K562 (cell line): ENCODE data around the gene DHX40. TPM values are rescaled to one million over a fixed set of nuclear protein-coding genes. Genes with fewer than 3 reads are reported as not detected.

ENCODE experiments used
- CAMTA2 ChIP-seq: fragments of 250-450 bp; sonication (Bioruptor Pico); conservative IDR thresholded peaks from 2 replicates; pipeline ENCODE4 v1.5.1; 2022
- CBX1 ChIP-seq: sonication (generic); IDR thresholded peaks from 2 replicates; pipeline ENCODE4 v1.6.1; 2016; ENCODE audit warnings: antibody characterized with exemption, low read depth, mild to moderate bottlenecking
- CBX3 ChIP-seq, 2 experiments: IDR thresholded peaks; 1 replicate in 1 of 2; 2 replicates in 1 of 2; pipeline ENCODE4 v1.6.1; 2012; ENCODE audit warnings: inconsistent platforms in 2 of 2, low read length in 2 of 2, borderline replicate concordance in 1 of 2, control low read depth in 1 of 2
- CHAMP1 ChIP-seq: fragments of 450-650 bp; IDR thresholded peaks from 2 replicates; pipeline ENCODE4 v1.6.1; 2016; ENCODE audit warnings: mild to moderate bottlenecking
- FOXP1 ChIP-seq: sonication (generic); formaldehyde crosslinking; IDR thresholded peaks from 2 replicates; pipeline ENCODE4 v1.8.0; 2022; ENCODE audit warnings: mild to moderate bottlenecking, missing genetic modification reagents
- GATAD2B ChIP-seq: fragments of 450-650 bp; IDR thresholded peaks from 2 replicates; pipeline ENCODE4 v1.6.1; 2017; ENCODE audit warnings: mild to moderate bottlenecking, borderline replicate concordance
- HIVEP1 ChIP-seq: fragments of 250-450 bp; sonication (Bioruptor Pico); IDR thresholded peaks from 2 replicates; pipeline ENCODE4 v1.4.0; 2020; ENCODE audit warnings: mild to moderate bottlenecking
- JUND ChIP-seq, 2 experiments: IDR thresholded peaks; 2 replicates in 1 of 2; 3 replicates in 1 of 2; pipeline ENCODE4 v1.6.1; 2011; ENCODE audit warnings: borderline replicate concordance in 2 of 2, low read depth in 2 of 2, low read length in 2 of 2, improper control_type of control experiment in 1 of 2, missing biosample characterization in 1 of 2, missing genetic modification characterization in 1 of 2, missing genetic modification reagents in 1 of 2
- L3MBTL2 ChIP-seq: fragments of 450-650 bp; IDR thresholded peaks from 2 replicates; pipeline ENCODE4 v1.6.1; 2016; ENCODE audit warnings: mild to moderate bottlenecking, moderate library complexity
- MAFF ChIP-seq: IDR thresholded peaks from 2 replicates; pipeline ENCODE4 v1.6.1; 2012; ENCODE audit warnings: low read length, improper control_type of control experiment
- MITF ChIP-seq: IDR thresholded peaks from 2 replicates; pipeline ENCODE4 v1.6.1; 2014; ENCODE audit warnings: antibody characterized with exemption
- MTA3 ChIP-seq: fragments of 450-650 bp; formaldehyde crosslinking; IDR thresholded peaks from 2 replicates; pipeline ENCODE4 v1.6.1; 2017; ENCODE audit warnings: mild to moderate bottlenecking, borderline replicate concordance
- POLR2G ChIP-seq: fragments of 200-400 bp; formaldehyde crosslinking; IDR thresholded peaks from 2 replicates; pipeline ENCODE4 v1.6.1; 2017; ENCODE audit warnings: low read depth, mild to moderate bottlenecking, antibody characterized with exemption, low read length, moderate library complexity
- RERE ChIP-seq: sonication (generic); formaldehyde crosslinking; IDR thresholded peaks from 2 replicates; pipeline ENCODE4 v1.8.0; 2023; ENCODE audit warnings: missing genetic modification reagents, mild to moderate bottlenecking, borderline replicate concordance
- SMARCA5 ChIP-seq: fragments of 450-650 bp; IDR thresholded peaks from 2 replicates; pipeline ENCODE4 v1.6.1; 2016
- SUPT5H ChIP-seq: fragments of 450-650 bp; IDR thresholded peaks from 2 replicates; pipeline ENCODE4 v1.6.1; 2016
- TEAD4 ChIP-seq, 2 experiments: sonication (generic) in 1 of 2; formaldehyde crosslinking in 1 of 2; IDR thresholded peaks; 2 replicates each; pipeline versions ENCODE4 v1.6.1 to v1.8.0; 2012 to 2022; ENCODE audit warnings: borderline replicate concordance in 1 of 2, inconsistent platforms in 1 of 2, low read length in 1 of 2, mild to moderate bottlenecking in 1 of 2, missing genetic modification reagents in 1 of 2
- ZFP1 ChIP-seq: fragments of 450-650 bp; formaldehyde crosslinking; IDR thresholded peaks from 2 replicates; pipeline ENCODE4 v1.4.0; 2020; ENCODE audit warnings: mild to moderate bottlenecking, mixed read lengths
- ZKSCAN8 ChIP-seq: fragments of 200-800 bp; sonication (Bioruptor generic); IDR thresholded peaks from 2 replicates; pipeline ENCODE4 v1.6.1; 2016; ENCODE audit warnings: missing genetic modification characterization, missing compliant biosample characterization
- ZNF253 ChIP-seq: fragments of 250-450 bp; sonication (Bioruptor Pico); conservative IDR thresholded peaks from 2 replicates; pipeline ENCODE4 v1.6.1; 2021; ENCODE audit warnings: mild to moderate bottlenecking
- polyA plus RNA-seq, 8 experiments: library from polyadenylated mRNA; depleted of rRNA in 4 of 8; stranded (reverse) in 5 of 8; unstranded in 3 of 8; fragments of >200 nt; fragmentation: Nextera tagmentation in 2 of 8; fragmentation: Illumina TruSeq in 1 of 8; extraction: Ambion mirVana in 2 of 8; extraction: Trizol in 1 of 8; gene quantifications; 2 replicates each; pipeline versions ENCODE4 v1.2.1 to v1.2.3, GENCODE V29; 2011 to 2014; ENCODE audit warnings: inconsistent platforms in 1 of 8, missing spikeins in 1 of 8
- total RNA-seq, 7 experiments: library from RNA; depleted of rRNA in 6 of 7; stranded (reverse); fragments of >200 nt in 6 of 7; fragmentation: Illumina TruSeq in 2 of 7; extraction: Trizol in 2 of 7; gene quantifications; 2 replicates each; pipeline versions ENCODE4 v1.2.1 to v1.2.3, GENCODE V29; 2011 to 2021; ENCODE audit warnings: low replicate concordance in 1 of 7

DHX40 gene
- total and polyA plus RNA-seq, 9 of the 15 experiments (the other 6 are each of a cell fraction or from before 2014, with no cell fraction given): 7.2 to 38.6 (median 18.7) TPM

GRCh38 chr17:59619035-59619297 is 53.6 kb downstream of the DHX40 start (continued):
- TF ChIP-seq L3MBTL2 (no peak), CBX3 (IDR thresholded peaks at IDR 0.05; ENCODE audit: borderline replicate concordance in 1 of 2, low read length in 2 of 2) (no peak; a peak in 1 of 3 replicates), ZNF253 (CRISPR knock-in tag) (no peak), TEAD4 (IDR thresholded peaks at IDR 0.05; ENCODE audit: low read length) (0 out of 2 replicates have a peak, but pooled peaks have one; percentile 33), TEAD4 (CRISPR knock-in tag; IDR thresholded peaks at IDR 0.05; ENCODE audit: borderline replicate concordance) (no peak), CHAMP1 (peak; percentile 15; the same call in 1 of the 2 replicates), MTA3 (no peak), MAFF (0 out of 2 replicates have a peak, but pooled peaks have one; percentile 1), POLR2G (no peak), JUND (IDR thresholded peaks at IDR 0.05; ENCODE audit: borderline replicate concordance, low read depth, low read length) (peak; percentile 44; the same call in 1 of the 2 replicates), JUND (tag; IDR thresholded peaks at IDR 0.05; ENCODE audit: borderline replicate concordance, low read depth, low read length) (no peak), SMARCA5 (no peak), GATAD2B (0 out of 2 replicates have a peak, but pooled peaks have one; percentile 56), HIVEP1 (CRISPR knock-in tag) (no peak), ZFP1 (CRISPR knock-in tag) (no peak), CAMTA2 (CRISPR knock-in tag) (no peak), FOXP1 (CRISPR knock-in tag) (no peak), RERE (CRISPR knock-in tag) (no peak), SUPT5H (0 out of 2 replicates have a peak, but pooled peaks have one; percentile 81), MITF (no peak), CBX1 (no peak), ZKSCAN8 (CRISPR knock-in tag) (no peak)
